GM18519 (cell line): Measurements from ENCODE around the gene SPATA25.
"Not testable (repeated sequence)": the region's sequence is repeated elsewhere in the genome, so short reads cannot be mapped to it uniquely, and the experiment has no call there.

Experiments used
- ATAC-seq: cut with Tn5 transposase; IDR thresholded peaks from one replicate; pipeline ENCODE4 v1.9.1; 2021; ENCODE audit warnings: mild to moderate bottlenecking, moderate library complexity; ENCODE audit not compliant: unreplicated experiment, low FRiP score

Gene SPATA25

GRCh38 chr20:45896641-45897161 is 9.3 kb upstream of the SPATA25 start:
- ATAC-seq, result no peak

DNA sequence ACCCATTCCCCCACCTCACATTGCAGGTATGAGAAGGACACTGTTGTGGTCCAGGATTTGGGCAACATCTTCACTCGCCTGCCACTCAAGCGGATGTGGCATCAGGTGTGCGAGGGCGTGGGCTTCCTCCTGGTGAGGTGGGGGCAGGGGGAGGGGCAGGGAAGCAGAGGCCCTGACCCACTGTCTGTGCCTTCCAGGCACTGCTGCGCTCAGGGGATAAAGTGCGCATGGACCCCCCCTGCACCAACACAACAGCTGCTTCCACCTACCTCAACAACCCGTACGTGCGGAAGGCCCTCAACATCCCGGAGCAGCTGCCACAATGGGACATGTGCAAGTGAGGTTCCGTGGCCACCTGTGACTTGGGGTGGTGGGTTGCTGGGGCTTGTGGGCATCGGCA is 7.4 kb upstream of the SPATA25 start:
- no peak for ATAC-seq

- ATAC-seq, result no peak
Measured at GRCh38 chr20:45893831-45894230, 6.4 kb upstream of the SPATA25 start.

GRCh38 chr20:45892828-45893500 is 5.5 kb upstream of the SPATA25 start:
- ATAC-seq, result no peak

DNA sequence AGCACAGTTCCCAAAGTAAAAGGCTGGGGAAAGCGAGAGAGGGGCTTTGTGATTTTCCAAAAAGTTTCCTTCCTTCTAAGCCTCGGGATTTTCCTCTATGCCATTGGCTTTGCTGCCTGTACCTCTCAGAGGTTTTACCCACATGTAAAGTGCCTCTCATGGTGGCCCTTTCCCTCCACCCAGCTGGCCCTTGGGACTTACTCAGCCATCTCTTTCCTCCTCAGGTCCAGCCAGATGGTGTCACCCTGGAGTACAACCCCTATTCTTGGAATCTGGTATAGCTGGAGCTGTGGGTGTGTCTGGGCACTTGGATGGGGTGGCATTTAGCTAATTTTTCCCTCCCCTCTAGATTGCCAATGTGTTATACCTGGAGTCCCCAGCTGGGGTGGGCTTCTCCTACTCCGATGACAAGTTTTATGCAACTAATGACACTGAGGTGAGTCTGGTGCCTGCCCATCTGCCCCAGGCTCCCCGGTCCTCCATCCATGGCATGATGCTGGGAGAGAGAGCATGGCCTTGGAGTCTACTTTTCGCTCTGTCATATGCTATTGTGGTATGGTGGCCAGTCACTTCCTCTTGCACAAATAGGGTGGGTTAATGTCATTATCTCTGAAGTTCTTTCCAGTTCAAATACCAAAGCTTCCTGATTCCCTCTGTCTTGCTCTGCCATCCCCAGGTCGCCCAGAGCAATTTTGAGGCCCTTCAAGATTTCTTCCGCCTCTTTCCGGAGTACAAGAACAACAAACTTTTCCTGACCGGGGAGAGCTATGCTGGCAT is 4.8 kb upstream of the SPATA25 start:
- no peak for ATAC-seq

- no peak for ATAC-seq
Measured at GRCh38 chr20:45890985-45891983, 3.9 kb upstream of the SPATA25 start, which contains the start of the genes CTSA and NEURL2. Gene CTSA (plus strand): TSS chr20:45891335. CDS start chr20:45891569, 234 bp downstream. Gene NEURL2 (minus strand): TSS chr20:45891208. CDS start chr20:45890991, 217 bp downstream.

DNA sequence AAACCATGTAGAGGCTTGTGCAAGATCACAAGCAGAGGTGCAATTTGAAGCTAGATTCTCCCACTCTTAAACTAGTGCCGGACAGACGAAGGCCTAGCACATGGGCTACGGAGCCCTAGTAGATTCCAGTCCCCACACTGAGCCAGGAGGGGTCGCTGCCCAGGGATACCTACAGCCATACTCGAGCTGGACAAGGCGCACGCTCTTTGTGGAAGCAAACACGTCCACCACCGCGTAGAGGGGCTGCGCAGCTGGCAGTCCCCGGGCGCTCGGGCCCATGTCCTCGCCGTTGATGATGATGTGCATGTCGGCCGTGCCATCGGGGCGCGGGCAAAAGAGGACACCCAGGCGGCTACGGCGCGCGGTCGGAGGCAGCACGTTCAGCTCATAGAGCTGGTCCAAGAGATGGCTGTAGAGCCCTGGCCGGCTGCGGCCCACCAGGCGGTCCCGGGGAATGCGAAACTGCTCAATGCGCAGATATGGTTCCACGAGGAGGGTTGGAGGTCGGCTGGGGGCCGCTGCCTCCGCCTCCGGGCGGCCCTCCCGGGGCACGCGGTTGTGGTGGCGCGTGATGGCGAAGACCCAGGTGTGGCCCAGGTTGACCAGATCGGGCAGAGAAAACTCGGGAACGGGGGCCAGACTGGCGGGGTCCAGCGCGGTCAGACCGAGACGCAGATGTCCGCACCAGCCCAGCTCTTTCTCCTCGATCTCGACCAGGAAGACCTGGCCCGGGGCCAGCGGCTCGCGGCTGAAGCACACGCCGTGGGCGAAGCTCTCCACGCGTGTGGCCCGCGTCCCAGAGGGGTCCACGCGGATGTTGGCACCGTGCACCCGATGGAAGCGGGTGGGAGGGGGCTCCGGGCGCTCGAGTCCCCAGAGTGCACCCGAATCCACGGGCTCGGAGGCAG is 2.9 kb upstream of the SPATA25 start:
- no peak for ATAC-seq

DNA sequence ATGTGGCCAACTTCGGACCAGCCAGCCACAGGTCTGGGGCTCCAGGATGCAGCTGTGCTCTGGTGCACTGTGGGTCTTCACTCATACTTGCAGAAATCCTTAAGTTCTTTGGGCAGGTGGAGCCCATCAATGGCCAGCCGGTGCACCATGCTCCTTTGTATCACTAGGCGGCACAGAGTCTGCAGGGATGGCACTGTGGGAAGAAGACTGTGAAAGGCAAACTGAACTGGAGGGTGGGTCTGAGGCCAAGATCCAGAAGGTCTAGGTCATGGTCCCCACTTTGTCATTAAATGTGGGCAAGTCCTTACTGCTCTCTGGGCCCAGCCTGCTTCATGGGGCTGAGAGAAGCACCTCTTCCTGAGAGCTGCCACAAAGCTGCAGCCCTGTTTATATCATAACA is 1.3 kb upstream of the SPATA25 start:
- no peak for ATAC-seq

- ATAC-seq, result no peak
Measured at GRCh38 chr20:45886590-45887345, 654 bp downstream of the SPATA25 start.

DNA sequence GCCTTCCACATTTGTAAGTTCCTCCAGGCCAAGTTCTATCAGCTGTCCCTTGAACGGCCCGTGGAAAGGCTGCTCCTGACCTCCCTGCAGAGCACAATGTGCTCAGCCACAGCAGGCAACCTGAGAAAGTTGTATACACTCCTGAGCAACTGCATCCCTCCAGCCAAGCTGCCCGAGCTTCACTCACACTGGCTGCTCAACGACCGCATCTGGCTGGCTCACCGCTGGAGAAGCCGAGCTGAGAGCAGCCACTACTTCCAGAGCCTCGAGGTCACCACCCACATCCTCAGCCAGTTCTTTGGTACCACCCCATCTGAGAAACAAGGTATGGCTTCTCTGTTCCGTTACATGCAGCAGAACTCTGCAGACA is 4.3 kb downstream of the SPATA25 start:
- no peak for ATAC-seq

- no peak for ATAC-seq
Measured at GRCh38 chr20:45882469-45883099, 4.8 kb downstream of the SPATA25 start.

DNA sequence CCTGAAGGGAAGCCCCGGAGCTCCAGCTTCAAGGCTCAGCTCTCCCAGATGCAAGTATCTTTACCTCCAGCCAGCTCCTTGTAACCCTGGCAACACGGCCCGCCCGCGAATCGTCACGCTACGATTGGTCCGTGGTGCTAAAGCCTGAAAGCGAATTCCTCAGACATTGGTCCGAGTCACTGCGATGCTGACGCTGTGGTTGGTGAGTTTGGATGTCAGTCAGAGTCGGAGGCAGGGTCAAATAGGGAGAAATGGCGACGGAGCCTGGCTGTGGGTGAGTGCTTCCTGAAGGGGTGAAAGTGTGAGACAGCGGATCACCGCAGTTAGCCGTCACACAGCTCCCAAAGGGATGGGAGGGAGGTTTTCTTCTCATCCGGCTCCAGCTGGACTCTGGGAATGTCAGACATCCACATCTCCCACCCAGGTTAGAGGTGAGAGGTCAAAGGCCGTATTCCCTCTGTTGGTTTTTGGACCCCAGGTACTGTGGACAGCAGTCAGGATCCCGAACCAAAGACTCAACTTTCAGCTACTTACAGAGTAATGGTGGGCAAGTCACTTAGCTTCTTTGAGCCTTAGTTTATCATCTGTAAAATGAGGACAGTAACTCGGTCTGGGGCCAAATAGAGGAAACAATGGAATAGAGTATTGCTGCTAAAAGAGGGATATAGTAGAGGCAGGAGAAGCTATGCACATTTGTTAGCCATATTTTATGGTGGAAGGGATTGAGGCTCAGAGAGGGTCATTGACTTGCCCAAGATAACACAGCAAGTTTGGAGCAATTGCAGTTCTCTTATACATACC is 6.2 kb downstream of the SPATA25 start, which contains the start of gene ZSWIM1:
Gene ZSWIM1 (plus strand): TSS at position 240 of the 801 bp plus-strand sequence. CDS start 1,366 bp downstream, outside the sequence.
- peak; percentile 96 for ATAC-seq

DNA sequence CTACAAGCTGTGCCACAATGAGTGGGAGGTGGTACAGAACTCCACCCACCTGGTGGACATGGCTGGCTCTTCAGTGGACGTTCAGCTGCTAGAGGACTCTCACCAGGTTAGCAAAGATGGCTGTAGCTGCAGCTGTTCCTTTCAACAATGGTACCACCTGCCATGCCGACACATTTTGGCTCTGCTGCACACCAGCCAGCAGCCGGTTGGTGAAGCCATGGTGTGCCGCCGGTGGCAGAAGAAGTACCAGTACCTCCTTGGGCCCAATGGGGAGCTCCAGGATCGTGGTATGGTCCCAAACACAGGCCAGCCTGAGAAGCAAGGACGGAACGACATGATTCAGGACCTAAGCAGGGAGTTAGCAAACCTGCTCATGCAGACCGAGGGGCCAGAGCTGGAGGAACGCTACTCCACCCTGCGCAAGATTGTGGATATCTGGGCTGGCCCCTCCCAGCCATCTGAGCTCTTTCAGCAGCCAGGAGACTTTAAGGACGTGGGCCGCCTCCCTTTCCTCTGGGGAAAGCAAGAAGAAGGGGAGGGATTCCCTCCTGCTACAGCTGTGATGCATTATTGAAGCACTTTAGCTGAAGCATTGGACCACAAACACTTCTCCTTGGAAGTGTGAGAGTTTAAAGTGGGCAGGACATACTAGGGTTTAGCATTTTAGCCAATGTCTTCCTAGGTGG is 9.2 kb downstream of the SPATA25 start:
- ATAC-seq, result no peak

DNA sequence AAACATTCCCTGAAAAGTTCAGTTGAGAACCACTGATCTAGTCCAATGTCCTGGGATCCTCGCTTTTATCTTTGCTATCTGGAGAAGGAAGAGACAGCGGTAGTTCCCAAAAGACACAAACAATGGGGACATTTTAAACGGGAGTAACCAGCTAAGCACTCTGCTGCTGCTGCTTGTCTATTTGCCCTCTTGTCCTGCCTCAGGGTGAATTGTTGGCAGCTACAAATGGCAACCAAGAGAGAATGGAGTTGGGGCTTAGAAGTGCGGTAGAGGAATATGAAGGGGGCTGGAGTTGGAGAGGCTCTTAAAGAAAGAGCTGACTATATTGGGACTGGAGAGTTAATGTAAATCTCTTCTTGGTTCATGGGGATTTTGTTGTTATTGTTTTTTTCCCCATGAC is 12.8 kb downstream of the SPATA25 start:
- no peak for ATAC-seq

DNA sequence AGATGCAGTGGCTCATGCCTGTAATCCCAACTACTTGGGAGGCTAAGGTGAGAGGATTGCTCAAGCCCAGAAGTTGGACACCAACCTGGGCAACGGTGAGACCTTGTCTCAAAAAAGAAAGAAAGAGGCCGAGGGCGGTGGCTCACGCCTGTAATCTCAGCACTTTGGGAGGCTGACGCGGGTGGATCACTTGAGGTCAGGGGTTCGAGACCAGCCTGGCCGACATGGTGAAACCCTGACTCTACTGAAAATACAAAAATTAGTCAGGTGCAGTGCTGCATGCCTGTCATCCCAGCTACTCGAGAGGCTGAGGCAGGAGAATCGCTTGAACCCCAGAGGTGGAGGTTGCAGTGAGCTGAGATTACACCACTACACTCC is 13.3 kb downstream of the SPATA25 start:
- ATAC-seq, result not testable (repeated sequence)

GRCh38 chr20:45873409-45874103 is 13.9 kb downstream of the SPATA25 start:
- no peak for ATAC-seq
